Activated T-helper 1 cell treated with Interleukin-2 at 50 U/mL for 16 hours (primary cell): ENCODE measurements around the gene LMX1B.

Experiments used
- DNase-seq: peaks from one replicate; pipeline ENCODE4 v3.0.0-alpha.2; 2020; ENCODE audit warnings: low read depth

LMX1B gene

GRCh38 chr9:126618190-126618584, 4.5 kb downstream of the LMX1B start:
- no peak for DNase-seq

GRCh38 chr9:126618585-126619360, 5.0 kb downstream of the LMX1B start:
- no peak for DNase-seq

GRCh38 chr9:126619361-126620135, 5.8 kb downstream of the LMX1B start:
- DNase-seq = no peak

GRCh38 chr9:126620478-126620877, 6.8 kb downstream of the LMX1B start:
- no peak for DNase-seq

- DNase-seq = no peak
These were observed 7.6 kb downstream of the LMX1B start for GRCh38 chr9:126621061-126621918.

GRCh38 chr9:126621919-126622735, 8.4 kb downstream of the LMX1B start:
- DNase-seq = no peak

- no peak for DNase-seq
These were observed 9.6 kb downstream of the LMX1B start for GRCh38 chr9:126623314-126623666.

GRCh38 chr9:126623667-126624478, 10.1 kb downstream of the LMX1B start:
- DNase-seq = no peak

- no peak for DNase-seq
These were observed 10.7 kb downstream of the LMX1B start for GRCh38 chr9:126624479-126624826.

GRCh38 chr9:126624912-126625311, 11.2 kb downstream of the LMX1B start:
- no peak for DNase-seq

- no peak for DNase-seq
These were observed 11.8 kb downstream of the LMX1B start for GRCh38 chr9:126625329-126626126.

- DNase-seq = no peak
These were observed 12.6 kb downstream of the LMX1B start for GRCh38 chr9:126626127-126626925.

- no peak for DNase-seq
These were observed 13.2 kb downstream of the LMX1B start for GRCh38 chr9:126626926-126627233.

GRCh38 chr9:126628146-126628545, 14.4 kb downstream of the LMX1B start:
- no peak for DNase-seq

- DNase-seq = no peak
These were observed 15.4 kb downstream of the LMX1B start for GRCh38 chr9:126628969-126629674.

GRCh38 chr9:126630458-126631237, 16.9 kb downstream of the LMX1B start:
- no peak for DNase-seq

GRCh38 chr9:126631254-126631653, 17.5 kb downstream of the LMX1B start:
- no peak for DNase-seq
